NCI-H146 treated with DMSO at 0.1 percent for 48 hours (cell line): Measurements from ENCODE around the gene NDUFA13.

ENCODE experiments used
- DNase-seq: peaks from one replicate; lab custom pipeline; 2025; ENCODE audit not compliant: unreplicated experiment; lab: John Stamatoyannopoulos, UW

NDUFA13 gene

GRCh38 chr19:19531951-19532805, 16.2 kb downstream of the NDUFA13 start:
- DNase-seq: peak; percentile 34

- DNase-seq: no peak
Observed at GRCh38 chr19:19532806-19533701, 17.0 kb downstream of the NDUFA13 start.

GRCh38 chr19:19533841-19534240, 17.8 kb downstream of the NDUFA13 start:
- DNase-seq: no peak

- no peak for DNase-seq
Observed at GRCh38 chr19:19534556-19535265, 18.7 kb downstream of the NDUFA13 start.

DNA sequence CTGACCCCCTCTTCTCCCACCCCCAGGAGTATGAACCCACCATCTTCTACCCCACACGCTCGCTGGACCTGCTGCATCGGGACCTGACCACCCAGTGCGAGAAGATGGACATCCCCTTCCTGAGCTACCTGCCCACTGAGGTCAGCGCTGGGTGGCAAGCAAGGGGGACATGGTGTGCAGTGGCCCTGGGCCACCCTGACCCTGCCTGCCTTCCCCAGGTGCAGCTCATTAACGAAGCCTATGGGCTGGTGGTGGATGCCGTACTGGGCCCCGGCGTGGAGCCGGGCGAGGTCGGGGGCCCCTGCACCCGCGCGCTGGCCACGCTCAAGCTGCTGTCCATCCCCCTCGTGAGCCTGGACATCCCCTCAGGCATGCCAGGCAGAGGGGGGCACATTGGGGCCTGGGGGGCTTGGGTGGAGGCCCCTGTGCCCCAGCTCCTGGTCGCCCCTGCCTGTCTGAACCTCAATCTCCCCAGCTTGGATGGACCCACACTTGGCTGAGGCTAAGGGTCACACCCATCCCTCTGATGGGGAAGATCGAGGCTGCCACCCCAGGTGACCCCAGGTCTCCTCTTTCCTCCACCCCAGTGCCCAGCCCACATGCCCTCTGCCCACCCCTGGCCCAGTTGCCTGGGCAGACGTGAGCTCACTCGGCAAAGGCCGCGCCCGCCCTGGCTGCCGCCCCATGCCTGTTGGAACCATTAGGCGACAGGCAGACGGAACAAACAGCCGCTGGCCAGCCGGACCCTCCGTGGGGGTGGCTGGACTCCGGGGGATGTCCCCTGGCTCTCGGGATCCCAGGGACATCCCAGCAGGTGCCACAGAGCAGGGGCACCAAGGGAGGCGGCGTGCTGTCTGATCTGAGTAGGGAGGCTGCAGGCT, 19.5 kb downstream of the NDUFA13 start:
- no peak for DNase-seq

DNA sequence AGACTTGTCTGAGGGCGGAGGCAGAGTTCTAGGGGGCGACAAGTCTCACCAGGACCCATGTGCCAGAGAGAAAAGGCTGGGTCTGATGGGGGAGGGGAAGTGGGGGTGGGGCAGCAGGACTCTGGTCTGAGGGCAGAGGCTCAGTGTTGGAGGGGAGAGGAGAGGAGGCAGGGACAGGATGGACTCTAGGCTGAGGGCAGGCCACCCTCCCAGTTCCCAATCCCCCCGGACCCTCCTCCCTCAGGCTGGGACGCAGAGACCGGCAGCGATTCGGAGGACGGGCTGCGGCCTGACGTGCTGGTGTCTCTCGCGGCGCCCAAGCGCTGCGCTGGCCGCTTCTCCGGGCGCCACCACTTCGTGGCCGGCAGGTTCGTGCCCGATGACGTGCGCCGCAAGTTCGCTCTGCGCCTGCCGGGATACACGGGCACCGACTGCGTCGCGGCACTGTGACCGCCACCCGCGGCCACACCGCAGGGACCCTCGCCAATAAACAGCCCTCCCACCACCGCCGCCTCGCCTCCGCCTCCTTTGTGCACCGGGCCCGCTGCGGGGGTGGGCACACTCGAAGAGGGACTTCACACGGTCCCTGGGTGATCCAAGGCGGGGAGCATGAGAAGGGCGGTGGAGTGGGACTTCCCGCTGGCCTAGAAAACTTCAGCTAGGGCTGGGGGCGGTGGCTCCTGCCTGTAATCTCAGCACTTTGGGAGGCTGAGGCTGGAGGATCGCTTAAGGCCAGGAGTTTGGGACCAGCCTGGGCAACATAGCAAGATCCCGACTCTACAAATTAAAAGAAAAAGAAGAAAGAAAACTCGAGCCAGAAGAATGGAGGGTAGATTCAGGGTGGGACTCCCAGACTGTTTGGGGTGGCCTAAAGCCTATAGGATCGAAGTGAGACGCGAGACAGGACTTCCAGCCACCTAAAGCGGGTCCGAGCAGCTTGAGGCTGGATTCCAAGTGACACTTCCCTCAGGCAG, 21.3 kb downstream of the NDUFA13 start:
- DNase-seq: no peak

- DNase-seq: peak; percentile 36
Observed at GRCh38 chr19:19538061-19538784, 22.2 kb downstream of the NDUFA13 start, which contains the start of gene CILP2. Gene CILP2 (plus strand): TSS chr19:19538265. CDS start chr19:19538350, 85 bp downstream.

DNA sequence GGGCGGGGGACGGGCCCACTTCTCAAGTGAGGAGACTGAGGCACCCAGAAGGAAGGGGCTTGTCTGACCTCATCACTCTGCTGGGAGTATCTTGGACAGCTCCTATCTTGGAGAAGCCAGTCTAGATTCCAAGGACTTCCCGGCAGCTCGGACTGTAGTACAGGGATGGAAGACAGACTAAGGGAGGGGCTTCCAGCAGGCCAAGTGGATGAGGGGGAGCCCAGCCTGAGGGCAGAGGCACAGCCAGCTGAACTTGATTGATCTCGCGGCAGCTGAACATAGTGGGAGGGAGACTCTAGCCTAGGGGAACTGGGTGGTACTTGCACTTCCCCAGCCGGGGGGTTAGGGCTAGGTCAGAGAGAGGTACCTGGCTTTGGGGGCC, 22.8 kb downstream of the NDUFA13 start:
- no peak for DNase-seq

DNA sequence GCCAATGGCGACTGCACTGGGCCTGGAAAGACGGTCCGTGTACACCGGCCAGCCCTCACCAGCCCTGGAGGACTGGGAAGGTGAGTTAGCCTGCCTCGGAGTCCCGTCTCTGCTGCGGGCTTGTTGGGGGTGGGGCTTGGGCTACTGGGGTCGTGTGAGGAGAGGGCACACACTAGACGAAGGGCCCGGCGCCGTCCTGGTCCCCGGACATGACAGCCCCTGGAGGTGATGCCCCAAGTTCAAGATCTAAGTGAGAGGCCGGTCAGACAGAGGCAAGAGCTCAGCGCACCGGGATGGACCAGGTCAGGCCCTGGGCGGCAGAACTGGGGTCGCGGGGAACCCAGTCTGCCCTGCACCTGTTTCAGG, 23.7 kb downstream of the NDUFA13 start:
- DNase-seq: no peak

GRCh38 chr19:19540064-19540714, 24.2 kb downstream of the NDUFA13 start:
- DNase-seq: no peak

- peak; percentile 94 for DNase-seq
Observed at GRCh38 chr19:19540715-19541515, 24.9 kb downstream of the NDUFA13 start.

DNA sequence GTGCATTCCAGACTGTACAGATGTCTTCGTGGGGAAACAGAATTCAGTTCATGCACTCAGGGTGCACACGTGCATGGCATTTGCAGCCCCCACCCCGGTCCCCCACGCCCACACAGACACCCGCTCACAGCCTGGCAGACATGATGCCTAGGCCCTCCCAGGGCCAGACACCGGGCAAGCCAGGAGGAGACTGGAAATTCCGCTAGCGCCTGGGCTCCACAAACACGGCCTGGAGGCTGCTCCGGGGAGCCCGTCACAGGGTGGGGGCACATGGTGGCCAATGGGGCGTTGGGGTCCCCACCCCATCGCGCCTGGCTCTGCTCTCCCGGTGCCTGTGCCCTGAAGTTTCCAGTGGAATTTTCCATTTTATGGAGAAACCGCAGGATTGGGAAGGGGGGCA, 25.6 kb downstream of the NDUFA13 start:
- DNase-seq: no peak

GRCh38 chr19:19542507-19542906, 26.5 kb downstream of the NDUFA13 start:
- no peak for DNase-seq

DNA sequence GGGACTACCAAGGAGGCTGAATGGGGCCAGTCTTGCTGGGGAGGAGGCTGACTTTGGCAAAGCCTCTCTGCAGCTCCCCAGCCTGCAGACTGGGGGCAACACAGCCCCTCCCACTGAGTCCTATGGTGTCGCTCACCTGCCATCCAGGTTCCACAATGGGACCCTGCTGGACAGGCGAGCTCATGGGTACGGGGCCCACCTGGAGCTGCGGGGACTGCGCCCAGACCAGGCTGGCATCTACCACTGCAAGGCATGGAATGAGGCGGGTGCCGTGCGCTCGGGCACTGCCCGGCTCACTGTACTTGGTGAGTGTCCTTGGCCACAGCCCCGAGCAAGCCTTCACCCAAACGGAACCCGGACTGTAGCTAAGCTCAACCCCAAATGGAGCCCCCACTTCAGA, 27.1 kb downstream of the NDUFA13 start:
- DNase-seq: no peak

DNA sequence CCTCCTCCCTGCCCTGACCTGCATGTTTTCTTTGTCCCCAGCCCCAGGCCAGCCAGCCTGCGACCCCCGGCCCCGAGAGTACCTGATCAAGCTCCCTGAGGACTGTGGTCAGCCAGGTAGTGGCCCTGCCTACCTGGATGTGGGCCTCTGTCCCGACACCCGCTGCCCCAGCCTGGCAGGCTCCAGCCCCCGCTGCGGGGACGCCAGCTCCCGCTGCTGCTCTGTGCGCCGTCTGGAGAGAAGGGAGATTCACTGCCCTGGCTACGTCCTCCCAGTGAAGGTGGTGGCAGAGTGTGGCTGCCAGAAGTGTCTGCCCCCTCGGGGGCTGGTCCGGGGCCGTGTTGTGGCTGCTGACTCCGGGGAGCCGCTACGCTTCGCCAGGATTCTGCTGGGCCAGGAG, 27.6 kb downstream of the NDUFA13 start:
- no peak for DNase-seq

DNA sequence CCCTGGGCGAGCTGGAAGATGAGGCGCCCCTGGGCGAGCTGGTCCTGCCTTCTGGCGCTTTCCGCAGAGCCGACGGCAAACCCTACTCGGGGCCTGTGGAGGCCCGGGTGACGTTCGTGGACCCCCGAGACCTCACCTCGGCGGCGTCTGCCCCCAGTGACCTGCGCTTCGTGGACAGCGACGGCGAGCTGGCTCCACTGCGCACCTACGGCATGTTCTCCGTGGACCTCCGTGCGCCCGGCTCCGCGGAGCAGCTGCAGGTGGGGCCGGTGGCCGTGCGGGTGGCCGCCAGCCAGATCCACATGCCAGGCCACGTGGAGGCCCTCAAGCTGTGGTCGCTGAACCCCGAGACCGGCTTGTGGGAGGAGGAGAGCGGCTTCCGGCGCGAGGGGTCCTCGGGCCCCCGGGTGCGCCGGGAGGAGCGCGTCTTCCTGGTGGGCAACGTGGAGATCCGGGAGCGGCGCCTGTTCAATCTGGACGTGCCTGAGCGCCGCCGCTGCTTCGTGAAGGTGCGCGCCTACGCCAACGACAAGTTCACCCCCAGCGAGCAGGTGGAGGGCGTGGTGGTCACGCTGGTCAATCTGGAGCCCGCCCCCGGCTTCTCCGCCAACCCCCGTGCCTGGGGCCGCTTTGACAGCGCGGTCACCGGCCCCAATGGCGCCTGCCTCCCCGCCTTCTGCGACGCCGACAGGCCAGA, 28.4 kb downstream of the NDUFA13 start:
- no peak for DNase-seq
